RKO (cell line): Measurements from ENCODE around the gene DNAJB6.

Experiments
- DNase-seq: peaks from one replicate; pipeline ENCODE4 v3.0.0-alpha.2; 2016; ENCODE audit warnings: low spot score

Gene DNAJB6

GRCh38 chr7:157409753-157410727 lies 73.2 kb downstream of the DNAJB6 start:
- DNase-seq = no peak

DNA sequence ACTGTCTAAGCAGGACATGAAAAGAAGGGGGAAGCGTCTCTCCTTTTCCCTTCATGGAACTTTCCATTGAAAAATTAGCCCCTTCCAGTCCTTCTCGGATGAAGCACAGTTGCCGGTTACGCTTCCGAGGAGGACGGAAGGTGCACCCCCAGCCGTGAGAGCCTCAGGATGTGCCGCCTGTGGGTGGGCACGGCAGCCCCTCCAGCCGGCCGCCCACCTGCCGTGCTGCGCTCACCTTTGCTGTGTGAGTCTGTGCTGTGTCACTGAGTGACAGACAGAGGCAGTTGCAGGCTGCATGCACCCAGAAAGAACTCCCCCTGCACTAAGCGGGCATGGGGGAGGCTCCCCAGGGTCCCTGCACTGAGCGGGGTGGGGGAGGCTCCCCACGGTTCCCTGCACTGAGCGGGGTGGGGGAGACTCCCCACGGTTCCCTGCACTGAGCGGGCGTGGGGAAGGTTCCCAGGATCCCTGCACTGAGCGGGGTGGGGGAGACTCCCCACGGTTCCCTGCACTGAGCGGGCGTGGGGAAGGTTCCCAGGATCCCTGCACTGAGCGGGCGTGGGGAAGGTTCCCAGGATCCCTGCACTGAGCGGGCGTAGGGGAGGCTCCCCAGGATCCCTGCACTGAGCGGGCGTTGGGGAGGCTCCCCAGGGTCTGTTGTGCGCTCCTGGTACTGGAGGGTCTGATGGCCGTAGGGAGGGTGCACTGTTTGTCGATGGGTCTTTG lies 74.2 kb downstream of the DNAJB6 start:
- DNase-seq = no peak

DNA sequence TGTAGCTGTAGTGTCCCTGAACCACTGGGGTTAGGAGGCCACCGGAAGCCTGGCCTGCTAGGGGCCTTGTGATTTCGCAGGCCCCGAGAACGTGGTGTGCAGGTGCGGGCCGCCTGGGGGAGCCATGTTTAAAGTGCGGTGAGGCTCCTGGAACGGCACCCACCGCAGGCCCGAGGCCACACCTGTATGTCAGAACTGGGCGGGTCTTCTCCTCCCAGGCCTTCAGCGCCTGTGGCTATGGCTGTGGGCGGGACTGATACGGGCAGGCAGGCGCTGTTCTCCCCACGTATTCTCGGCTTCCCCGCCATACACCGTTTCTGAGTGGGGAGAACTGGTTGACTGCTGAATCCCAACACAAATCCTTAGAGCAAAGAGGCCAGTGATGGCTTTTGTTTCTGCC lies 74.8 kb downstream of the DNAJB6 start:
- no peak for DNase-seq

DNA sequence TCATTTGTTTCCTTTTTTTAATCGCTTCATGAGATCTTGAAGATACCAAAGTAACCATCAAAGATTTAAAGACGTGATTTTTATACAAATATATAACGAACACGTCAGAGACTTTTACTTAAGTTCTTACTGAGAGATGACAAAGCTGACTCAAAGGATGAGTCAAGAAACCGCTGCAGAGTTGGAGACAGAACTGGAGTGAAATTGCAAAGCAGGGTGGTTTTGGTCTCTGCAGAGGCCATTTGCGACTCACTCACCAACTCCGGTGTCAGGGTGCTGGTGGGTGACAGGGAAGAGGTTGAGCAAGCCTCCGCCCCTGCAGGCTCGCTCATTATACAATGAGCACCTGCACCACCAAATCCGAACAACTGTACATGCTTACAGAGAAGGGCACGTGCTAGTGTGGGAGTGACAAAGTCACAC lies 75.2 kb downstream of the DNAJB6 start:
- DNase-seq = peak; percentile 88

DNA sequence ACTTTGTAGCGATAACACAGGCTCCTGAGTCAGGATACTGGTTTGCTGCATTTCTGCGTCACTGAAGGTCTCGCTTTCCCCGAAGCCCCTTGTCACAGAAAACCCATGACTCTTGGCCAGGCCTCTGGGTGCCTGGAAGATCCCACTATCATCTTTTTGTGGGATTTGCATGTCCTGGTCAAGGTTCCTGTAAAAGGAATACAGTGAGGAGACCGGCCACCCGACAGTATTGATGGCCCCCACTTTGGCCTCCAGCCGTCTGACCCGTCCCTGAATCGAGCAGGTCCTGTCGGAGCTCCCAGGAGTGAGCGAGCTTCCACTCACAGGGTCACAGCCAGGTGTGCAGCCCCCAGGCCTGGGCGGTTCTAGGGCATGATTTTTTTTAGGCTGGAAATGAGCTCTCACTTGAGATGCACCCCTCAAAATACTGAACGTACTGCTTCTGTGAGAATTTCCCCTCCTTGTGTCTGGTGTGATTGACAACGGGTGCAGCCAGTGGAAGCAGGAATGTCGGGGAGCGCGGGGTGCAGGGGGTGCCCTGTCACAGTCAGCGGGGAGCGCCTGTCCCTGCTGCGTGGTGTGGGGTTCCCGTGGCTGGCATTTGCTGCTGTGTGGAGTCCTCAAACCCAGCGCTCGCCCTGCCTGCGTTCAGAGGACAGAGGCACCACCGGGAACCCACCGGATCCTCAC lies 75.8 kb downstream of the DNAJB6 start:
- no peak for DNase-seq

DNA sequence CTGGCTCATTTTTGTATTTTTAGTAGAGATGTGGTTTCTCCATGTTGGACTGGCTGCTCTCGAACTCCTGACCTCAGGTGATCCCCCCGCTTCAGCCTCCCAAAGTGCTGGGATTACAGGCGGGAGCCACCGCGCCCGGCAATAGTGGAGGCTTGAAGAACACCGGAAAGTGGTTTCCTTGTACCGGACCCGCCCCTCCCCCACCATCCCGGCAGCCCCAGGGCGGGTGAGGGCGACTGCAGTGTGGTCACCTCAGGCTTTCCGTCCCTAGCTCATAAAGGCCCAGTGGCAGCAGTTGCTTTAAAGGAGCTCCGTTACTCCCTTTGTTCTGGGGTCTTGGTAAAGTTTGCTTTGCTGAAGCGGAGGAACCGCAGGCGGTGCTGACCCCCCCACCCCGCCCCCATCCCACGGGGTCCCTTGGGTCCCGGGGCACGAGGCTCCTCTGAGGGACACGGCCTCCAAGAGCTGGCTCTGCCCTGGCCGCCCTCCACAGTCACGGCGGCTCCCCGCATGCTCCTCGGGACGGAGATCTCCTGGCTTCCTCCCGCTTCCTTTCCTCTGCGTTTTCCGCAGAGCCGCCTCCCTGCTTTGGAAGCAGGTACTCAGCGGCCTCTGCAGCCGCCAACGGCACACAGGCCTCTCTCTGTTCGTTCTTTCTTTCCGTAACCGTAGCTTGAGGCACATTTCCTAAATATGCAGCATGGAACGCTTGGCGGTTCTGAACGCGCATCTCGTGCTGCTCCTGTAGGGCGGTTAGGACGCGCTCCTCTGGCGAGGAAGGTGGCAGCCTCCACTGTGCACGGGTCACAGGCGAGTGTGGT lies 77.3 kb downstream of the DNAJB6 start:
- DNase-seq = no peak

- no peak for DNase-seq
Observed at GRCh38 chr7:157414702-157415096, 77.9 kb downstream of the DNAJB6 start.

DNA sequence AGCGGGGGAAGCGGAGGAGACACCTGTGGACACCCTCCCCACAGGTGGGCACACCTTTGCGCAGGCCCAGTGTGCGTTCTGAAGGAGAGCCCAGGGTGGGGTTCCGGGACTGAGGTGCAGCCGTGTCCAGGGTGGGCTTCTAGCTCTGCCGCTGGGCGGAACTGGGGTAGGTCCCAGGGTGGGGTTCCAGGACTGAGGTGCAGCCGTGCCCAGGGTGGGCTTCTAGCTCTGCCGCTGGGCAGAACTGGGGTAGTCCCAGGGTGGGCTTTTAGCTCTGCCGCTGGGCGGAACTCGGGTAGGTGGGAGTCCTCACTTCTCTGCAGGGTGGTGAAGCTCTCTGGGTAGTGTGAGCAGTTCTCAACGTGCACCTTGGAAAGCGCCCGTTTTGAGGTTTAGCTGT lies 78.7 kb downstream of the DNAJB6 start:
- DNase-seq = no peak

DNA sequence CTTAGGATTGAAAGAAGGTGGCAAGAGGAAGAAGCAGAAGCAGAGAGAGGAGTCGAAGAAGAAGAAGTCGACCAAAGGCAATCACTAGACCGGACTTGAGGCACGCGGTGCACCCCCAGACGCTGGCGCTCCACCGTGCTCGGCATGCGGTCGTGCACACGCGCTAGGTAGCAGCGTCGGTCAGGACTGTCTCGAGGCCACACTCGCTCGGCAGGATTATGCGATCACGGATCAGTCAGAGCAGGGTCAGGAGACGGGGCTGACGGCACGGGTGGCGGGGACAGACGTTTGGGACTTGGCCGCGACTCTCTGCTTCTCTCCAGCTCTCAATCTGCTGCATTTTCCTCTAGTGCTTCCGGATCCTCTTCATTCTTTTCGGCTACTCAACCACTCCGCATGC lies 79.2 kb downstream of the DNAJB6 start:
- no peak for DNase-seq

DNA sequence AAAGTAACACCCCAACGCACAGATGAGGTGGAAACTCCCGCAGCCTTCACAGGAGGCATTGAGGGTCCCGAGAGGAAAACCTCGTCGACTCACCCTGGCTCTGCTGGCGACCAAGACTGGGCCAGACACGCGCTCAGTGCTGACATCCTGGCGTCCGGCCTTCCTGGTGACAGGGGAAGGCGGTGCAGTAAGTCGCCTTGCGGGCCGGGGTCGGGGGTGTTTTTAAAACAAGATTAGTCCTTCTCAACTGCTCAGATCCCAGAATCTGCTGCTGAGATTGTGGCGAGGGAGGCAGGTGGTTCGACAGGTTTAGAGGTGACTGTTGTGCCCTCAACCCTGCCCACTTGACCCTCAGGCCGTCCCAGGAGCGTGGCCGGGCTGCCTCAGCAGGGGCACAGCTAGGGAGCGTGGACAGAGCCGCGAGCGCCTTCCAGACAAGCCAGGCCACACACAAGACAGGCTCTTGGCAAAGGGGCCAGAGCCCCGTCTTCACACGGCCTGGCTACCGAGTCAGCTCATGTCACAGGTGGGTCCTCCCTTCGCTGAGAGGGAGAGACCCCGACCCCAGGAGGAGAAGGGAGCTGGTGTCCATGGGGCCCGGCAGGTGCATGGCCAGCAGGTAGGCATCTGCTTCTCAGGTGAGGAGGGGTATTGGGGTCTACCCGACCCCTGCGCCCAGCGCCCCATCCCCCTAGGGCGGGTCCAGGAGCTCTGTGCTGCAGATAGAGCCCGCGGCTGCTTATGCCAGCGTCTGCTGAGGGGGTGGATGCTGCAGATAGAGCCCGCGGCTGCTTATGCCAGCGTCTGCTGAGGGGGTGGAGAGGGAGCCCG lies 81.6 kb downstream of the DNAJB6 start:
- DNase-seq = no peak

DNA sequence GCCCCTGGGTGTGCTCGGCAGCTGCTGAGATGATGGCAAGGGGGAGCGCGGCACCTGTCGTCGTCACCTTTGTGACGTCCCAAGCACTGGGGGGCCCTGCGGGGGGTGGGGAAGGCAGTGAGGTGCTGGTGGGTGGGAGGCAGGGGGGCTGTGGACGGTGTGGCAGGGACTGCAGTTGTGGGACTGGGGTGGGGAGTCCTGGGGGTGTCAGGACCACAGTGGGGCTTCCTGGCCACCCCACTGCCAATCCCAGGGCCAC lies 82.2 kb downstream of the DNAJB6 start:
- no peak for DNase-seq

- no peak for DNase-seq
Observed at GRCh38 chr7:157422279-157422678, 85.5 kb downstream of the DNAJB6 start.

DNA sequence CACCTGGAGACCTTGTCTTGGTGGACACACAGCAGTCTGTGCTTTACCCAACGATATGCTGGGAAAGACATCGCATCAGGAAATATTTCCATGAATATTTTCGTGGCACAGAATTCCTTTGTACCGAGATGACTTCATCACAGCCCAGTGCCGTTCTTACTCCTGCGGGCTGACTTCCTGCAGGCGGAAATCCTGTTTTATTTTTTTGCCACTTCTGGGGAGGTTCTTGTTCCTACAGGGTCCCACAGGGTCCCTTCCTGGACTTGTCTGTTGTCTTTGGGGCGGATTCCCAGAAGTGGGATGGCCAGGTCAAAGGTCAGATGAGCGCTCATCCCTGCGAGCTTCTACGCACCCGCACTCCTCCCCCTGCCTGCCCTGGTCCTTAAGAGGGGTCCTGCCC lies 86.5 kb downstream of the DNAJB6 start:
- DNase-seq = no peak

DNA sequence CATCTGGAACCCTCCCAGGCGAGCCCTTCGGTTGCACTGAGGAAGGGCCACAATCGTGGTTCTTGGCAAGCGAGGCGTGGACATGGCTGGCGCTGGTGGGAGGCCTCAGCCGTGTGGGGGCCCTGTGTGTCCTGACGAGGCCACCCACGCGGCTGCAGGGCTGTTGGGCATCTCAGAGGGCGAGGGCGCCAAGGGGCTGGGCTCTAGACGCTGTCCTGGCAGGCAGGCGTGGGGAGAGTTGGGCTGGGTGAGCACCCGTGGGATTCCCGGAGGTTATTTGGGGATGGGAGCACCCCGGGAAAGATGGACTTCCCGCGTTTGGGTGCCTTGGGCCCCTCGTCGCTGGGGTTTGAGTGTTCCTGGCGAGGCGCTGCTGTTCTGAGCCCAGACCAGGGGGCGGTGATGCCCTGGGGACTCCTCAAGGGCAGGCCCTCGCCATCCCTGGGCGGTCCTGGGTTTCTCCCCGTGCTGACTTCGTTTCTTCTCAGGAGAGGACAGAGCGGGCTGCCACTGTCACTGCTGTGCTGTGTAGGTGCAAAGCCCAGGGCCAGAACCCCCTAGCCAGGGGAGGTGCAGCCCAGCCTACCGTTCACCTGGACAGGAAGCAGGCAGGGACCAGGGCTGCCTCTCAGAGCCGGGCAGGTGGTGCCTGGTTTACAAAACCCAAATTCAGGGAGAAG lies 87.2 kb downstream of the DNAJB6 start:
- DNase-seq = no peak

DNA sequence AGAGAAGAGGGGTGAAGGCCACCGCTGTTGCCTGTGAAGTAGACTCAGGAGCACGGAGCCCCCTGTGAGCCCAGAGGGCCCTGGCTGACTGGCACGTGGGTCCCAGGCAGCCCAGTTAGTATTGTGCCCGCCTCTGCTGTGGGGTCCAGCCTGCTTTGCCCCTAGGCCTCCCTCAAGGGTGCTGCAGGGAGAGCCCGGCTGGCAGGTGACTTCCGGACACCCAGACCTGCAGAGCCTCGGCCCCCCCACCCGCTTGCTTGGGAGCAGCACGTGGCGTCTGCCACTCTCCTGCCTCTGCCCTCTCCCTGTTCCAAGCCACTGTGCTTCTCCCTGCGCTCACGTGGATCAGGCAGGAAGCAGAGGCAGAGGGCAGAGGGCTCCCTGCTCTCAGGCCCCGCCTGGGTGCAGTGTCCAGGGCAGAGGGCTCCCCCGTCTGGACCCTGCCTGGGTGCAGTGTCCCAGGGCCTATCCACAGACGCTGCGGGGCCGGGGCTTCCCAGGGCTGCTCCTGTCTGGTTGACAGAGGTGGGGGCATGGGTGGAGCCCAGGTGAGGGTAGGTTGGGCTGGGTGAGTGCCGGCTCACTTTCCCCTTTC lies 88.4 kb downstream of the DNAJB6 start:
- DNase-seq = no peak

- DNase-seq = no peak
Observed at GRCh38 chr7:157425761-157426160, 89.0 kb downstream of the DNAJB6 start.

GRCh38 chr7:157426463-157427301 lies 89.9 kb downstream of the DNAJB6 start:
- no peak for DNase-seq

DNA sequence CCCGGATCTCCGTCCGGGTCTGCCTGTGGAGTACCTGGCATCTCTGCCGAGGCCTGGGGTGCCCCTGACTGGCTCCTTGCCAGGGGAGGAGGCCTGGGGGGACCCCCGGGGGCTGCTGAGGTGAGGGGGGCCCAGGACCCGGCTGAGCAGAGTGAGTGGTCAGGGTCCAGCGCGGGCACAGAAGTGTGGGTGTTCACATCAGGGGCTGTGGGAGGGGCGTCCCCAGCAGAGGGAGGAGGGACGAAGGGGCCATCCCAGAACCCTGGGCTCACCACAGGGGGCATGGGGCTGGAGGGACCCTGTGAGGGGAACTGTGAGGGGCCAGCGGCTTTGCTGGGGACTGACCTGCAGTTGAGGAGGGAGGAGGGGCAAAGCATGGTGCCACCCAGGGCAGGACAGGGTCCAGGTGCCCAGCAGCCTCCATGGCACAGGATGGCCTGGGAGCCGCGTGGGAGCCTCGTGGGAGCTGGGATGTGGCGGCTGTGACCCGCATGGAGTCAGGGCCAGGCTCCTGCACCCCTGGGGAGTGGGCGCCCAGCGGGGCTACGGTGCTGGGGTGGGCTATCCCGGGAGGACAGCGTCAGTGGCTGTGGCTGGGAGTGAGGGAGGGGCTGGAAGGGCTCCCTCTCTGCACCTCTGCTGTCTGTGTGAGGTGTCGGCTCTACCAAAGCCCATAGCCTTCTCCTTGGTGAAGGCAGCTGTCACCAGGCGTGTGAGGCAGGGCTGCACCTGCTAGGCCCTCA lies 91.2 kb downstream of the DNAJB6 start:
- DNase-seq = no peak

DNA sequence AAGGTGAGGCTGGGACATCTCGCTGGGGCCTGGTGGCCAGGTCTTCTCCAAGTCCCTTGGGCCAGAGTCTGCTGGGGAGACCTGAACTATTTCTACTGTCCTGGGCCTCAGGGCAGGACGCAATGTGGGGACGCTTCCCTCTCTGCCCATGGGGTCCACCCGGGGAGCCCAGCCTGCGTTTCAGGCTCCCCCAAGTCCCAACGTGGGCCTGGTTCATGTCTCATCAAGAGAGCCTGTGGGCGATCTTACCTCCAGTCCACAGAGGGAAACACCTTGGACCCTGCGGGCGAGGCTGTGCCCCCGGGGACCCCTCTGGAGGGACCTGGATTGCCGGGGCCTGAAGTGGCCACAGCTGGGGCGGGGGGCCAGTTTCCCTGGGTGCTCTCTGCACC lies 91.7 kb downstream of the DNAJB6 start:
- DNase-seq = no peak
